ENCODE data around the gene LAPTM4A.

The LAPTM4A gene

GRCh38 chr2:20015482-20016083, 35.8 kb downstream of the LAPTM4A start:
- peak; percentile 39 for DNase-seq

- no peak for DNase-seq
These were observed 38.1 kb downstream of the LAPTM4A start for GRCh38 chr2:20013126-20013849.

GRCh38 chr2:20012282-20013125, 38.9 kb downstream of the LAPTM4A start, which contains the start of gene MATN3:
Gene MATN3, minus strand, starts transcription at chr2:20012668. Its CDS starts 37 bp downstream, at chr2:20012631.
- DNase-seq = peak; percentile 67

GRCh38 chr2:20012032-20012281, 39.5 kb downstream of the LAPTM4A start:
- no peak for DNase-seq

- no peak for DNase-seq
These were observed 40.0 kb downstream of the LAPTM4A start for GRCh38 chr2:20011276-20012031.

- DNase-seq = no peak
These were observed 42.7 kb downstream of the LAPTM4A start for GRCh38 chr2:20008703-20009102.

GRCh38 chr2:20005891-20006470, 45.4 kb downstream of the LAPTM4A start:
- no peak for DNase-seq

- DNase-seq = no peak
These were observed 46.3 kb downstream of the LAPTM4A start for GRCh38 chr2:20005067-20005627.

- DNase-seq = no peak
These were observed 50.0 kb downstream of the LAPTM4A start for GRCh38 chr2:20001361-20001863.

GRCh38 chr2:19993731-19994130, 57.7 kb downstream of the LAPTM4A start:
- DNase-seq = no peak

- no peak for DNase-seq
These were observed 59.5 kb downstream of the LAPTM4A start for GRCh38 chr2:19991895-19992294.

GRCh38 chr2:19990416-19990728, 61.1 kb downstream of the LAPTM4A start:
- DNase-seq = no peak

GRCh38 chr2:19989667-19990415, 61.6 kb downstream of the LAPTM4A start, which contains the start of gene WDR35:
Gene WDR35, minus strand, starts transcription at chr2:19990105. Its CDS starts 90 bp downstream, at chr2:19990015.
- peak; percentile 96 for DNase-seq

GRCh38 chr2:19989342-19989666, 62.1 kb downstream of the LAPTM4A start:
- DNase-seq = no peak

- no peak for DNase-seq
These were observed 62.8 kb downstream of the LAPTM4A start for GRCh38 chr2:19988600-19988999.

GRCh38 chr2:19987936-19988335, 63.5 kb downstream of the LAPTM4A start:
- DNase-seq = no peak

All from retina (tissue), 1 donor.